Glomerular visceral epithelial cell (primary cell): ENCODE measurements around the gene CPSF4L.

Experiments used
- DNase-seq: peaks from one replicate; pipeline ENCODE4 v3.0.0-alpha.2; 2016; ENCODE audit errors: extremely low spot score

Gene CPSF4L

GRCh38 chr17:73232587-73233373, 28.9 kb downstream of the CPSF4L start:
- DNase-seq, result peak; percentile 43

DNA sequence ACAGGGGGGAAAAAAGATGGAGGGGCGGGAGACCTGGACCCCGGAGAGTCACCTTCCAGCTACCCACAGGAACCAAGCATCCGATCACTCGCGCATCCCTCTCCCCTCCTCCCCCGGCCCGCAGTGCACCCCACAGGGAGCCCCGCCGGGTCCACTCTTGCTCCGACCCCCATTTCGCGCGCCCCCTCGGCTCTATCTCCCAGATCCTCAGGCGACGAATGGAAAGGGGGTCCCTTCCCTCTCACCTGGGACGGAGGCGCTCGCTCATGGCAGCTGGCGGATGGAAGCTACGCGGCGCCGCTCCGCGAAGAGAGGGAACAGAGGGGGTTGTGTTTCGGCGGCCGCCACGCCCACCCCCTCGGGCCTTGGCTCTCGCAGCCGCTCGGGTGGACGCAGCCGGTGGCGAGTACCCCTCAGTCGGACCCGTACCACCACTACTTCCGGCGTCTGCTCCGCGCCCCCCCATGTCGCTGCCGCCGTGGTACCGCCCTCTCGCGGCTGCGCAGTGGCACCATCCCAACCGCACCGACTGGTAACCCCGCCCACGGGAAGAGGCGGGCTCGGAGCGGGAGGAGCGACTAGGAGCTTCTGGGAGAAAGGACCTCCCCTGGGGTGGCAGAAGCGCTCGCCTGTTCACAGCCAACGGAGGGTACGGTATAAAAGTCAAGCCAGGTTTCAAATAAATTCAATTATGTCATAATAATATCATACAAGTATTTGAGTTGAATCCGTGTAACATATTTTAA, 29.7 kb downstream of the CPSF4L start:
- peak; percentile 96 for DNase-seq

DNA sequence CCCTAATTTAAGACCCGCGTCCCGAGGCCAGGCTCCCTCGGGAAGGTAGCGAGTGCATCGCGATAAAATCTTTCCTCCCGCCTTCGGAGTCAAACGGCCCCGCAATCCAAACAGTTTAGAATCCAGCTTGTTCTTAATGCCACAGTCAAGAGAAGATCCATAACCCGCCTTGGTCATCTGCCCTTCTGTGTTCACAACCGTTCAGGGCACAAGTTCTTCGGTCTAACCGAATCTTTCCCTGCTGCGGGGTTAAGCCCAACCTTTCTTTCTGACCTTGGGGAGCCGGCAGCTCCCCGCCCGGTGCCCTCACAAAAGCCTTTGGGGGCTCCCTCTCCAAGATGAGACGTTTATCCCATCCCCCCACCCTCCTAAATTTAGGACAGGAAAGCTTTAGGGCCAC, 30.3 kb downstream of the CPSF4L start:
- DNase-seq, result peak; percentile 18

DNA sequence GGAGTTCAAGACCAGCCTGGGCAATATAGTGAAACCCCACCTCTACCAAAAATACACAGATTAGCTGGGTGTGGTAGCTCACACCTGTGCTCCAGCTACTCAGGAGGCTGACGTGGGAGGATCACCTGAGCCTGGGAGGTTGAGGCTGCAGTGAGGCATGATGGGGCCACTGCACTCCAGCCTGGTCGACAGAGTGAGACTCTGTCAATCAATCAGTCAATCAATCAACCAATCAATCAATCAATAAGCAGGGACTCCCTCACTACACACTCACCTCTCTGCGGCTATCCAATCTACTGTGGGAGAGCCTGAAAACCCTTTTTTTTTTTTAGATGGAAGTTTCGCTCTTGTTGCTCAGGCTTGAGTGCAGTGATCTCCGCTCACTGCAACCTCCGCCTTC, 31.6 kb downstream of the CPSF4L start:
- DNase-seq, result no peak

DNA sequence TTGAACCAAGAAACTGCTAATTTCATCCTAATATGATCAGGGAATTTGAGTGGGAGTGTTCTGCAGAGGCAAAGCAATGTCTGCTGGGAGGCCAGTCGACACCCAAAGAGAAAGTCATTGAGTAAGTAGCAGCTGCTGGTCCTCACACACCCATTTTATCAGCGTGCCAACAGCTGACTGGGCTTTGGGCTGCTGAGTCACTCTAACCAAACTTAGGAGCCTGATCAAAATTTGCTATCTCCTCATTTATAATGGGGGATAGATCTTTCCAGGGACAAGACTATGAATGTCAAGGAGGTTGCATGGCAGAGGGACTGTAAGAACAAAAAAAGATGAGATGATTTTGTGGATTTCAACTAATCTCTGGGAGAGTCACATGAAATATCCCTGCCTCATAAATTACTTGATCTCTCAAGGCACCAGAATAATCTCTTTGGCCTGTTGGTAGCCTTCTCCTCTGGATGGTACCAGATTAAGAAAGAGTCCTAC, 32.9 kb downstream of the CPSF4L start:
- DNase-seq, result peak; percentile 59

GRCh38 chr17:73227944-73228343, 33.7 kb downstream of the CPSF4L start:
- DNase-seq, result no peak

GRCh38 chr17:73227379-73227778, 34.3 kb downstream of the CPSF4L start:
- DNase-seq, result no peak

DNA sequence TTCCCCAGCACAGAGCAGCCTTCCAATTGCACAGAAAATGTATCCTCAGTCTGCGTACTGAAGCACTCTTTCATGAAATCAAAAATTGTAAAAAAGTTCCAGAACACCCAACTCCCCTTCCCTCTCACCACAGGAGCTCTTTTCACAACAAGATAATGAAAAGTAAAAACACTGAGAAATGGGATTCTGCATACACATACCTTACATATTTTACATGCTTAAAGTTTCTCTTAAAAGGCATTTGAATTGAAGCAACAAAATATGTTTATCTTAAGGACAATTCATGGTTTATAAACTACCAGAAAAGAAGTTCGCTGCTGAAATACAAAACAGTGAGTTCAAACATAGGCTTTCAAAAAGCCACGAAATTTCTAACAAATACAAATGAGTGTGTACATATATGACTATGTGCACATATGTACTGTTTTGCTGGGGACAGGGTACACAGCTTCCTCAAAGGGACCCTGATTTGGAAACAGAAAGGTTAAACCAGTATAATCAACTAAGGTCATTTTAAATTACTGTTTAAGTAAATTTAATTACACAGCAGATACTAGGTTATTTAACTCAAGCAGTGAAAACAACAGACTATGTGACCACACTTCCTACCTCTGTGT, 35.0 kb downstream of the CPSF4L start:
- no peak for DNase-seq

DNA sequence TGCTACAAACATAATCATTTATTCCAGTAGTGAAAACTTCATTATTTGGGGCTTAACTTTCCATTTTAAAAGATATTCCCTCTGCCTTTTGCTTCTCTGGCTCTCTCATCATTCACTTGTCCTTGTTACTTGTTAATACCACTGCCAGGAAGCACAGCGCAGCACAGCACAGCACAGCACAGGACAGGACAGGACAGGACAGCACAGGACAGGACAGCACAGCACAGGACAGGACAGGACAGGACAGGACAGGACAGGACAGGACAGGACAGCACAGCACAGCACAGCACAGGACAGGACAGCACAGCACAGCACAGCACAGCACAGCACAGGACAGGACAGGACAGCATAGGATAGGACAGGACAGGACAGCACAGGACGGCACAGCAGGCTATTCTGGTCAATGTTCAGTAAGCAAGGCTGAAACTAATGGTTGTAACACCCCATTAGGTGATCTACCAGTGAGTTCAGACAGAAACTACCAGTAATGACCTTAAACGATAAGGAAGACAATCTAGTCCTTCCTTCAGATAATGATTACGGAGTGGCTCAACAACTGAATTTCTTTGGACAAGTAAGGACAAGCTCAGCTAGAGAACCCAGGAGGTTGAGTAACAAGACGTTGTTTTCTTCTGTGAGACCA, 36.9 kb downstream of the CPSF4L start:
- no peak for DNase-seq

GRCh38 chr17:73224237-73224636, 37.4 kb downstream of the CPSF4L start:
- no peak for DNase-seq

DNA sequence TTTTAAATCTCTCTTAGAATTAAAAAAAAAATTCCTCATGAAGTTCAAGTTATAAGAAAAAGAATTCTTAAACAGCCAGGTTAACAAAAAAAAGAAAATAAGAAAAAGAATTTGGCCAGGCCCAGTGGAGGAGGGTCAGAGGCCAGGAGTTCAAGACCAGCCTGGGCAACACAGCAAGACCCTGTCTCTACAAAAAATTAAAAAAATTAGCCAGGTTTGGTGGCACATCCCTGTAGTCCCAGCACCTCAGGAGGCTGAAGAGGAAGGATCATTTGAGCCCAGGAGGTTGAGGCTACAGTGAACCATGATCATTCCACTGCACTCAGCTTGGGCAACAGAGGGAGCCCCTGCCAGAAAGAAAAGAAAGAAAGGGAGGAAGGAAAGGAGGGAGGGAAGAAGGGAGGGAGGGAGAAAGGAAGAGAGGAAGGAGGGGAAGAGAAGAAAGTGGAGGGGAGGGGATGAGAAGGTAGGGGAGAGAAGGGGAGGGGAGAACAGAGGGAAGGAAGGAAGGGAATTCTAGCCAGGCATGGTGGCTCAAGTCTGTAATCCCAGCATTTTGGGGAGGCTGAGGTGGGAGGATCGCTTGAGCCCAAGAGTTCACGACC, 38.0 kb downstream of the CPSF4L start:
- no peak for DNase-seq

DNA sequence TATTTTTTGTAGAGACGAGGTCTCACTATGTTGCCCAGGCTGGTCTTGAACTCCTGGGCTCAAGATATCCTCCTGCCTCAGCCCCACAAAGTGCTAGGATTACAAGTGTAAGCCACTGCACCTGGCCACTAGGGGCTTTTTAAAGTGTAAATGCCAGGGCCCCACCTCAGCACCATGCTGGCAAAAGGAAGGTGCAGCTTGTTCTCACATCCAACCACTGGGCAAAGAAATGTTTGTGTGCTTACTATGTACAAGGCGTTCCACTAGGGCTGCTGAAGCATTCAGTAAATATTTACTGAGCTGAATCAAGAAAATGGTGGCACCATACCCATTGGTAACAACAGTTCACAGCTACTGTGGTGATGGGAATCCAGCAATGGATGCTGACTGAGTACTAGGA, 46.2 kb downstream of the CPSF4L start:
- DNase-seq, result no peak

DNA sequence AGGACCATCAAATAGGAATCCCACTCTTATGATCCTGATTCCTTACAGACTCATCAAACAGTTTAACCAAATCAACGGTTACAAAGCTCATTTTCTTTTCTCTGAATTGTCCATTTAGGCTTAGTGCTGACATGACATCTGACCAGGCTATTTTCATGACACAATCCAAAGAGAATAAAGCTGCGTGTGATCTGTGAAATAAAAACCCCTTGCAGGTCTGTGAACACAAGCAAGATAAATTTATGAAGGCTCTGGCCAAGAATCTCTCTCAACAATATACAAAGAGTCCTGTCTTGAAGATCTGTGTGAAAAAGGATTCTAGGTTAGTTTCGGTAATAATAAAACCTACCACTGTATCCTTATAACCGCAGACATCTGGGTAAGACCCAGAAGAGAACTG, 46.8 kb downstream of the CPSF4L start:
- DNase-seq, result no peak

GRCh38 chr17:73214008-73214407, 47.7 kb downstream of the CPSF4L start:
- no peak for DNase-seq

GRCh38 chr17:73211745-73212144, 49.9 kb downstream of the CPSF4L start:
- DNase-seq, result no peak

DNA sequence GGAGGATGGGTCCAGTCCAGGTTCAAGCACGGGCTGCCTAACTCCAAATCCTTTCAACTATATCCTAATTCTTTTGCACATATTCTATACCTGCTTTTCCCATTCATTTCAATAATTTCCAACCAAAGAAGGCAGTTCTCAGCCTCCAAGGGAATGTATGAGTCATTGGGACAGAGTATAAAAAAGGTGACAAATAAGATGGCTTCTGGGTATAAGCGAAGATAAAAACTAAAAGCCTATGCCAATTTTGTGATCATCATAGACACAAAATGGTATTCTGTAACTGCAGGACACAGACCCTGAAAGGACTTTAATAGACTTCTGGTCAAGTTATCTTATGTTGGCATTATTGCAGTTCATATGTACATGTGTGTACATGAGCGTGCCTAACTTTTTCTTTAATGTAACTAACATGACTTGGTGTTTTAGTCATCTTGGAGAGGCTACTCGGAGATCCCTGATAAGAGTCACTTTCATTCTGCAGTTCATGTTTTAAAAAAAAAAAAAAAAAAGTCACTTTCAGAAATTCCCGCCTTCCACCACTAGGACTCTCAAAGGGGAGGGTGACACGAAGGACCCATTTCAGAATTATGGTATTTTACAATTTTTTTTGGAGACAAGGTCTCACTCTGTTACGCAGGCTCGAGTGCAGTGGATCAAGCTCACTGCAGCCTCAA, 51.5 kb downstream of the CPSF4L start:
- DNase-seq, result peak; percentile 11

DNA sequence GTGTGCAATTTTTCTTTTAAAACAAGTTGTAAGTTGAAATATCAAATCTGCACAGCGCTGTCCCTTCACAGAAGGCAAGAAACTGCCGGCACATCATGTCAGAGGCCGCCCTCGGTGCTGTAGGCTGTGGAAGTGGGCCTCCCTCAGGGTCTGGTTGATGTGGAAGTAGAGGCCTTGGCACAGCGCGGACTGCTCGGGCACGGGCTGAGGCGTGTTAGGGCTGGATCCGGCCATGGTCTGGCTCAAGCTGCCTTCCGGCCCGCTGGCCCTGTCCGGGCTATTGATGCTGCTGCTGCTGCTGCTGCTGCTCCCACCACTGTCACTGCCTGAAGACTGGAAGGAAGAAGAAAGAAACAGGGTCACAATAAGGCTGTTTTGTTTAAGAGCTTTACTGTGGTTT, 52.2 kb downstream of the CPSF4L start:
- DNase-seq, result no peak

DNA sequence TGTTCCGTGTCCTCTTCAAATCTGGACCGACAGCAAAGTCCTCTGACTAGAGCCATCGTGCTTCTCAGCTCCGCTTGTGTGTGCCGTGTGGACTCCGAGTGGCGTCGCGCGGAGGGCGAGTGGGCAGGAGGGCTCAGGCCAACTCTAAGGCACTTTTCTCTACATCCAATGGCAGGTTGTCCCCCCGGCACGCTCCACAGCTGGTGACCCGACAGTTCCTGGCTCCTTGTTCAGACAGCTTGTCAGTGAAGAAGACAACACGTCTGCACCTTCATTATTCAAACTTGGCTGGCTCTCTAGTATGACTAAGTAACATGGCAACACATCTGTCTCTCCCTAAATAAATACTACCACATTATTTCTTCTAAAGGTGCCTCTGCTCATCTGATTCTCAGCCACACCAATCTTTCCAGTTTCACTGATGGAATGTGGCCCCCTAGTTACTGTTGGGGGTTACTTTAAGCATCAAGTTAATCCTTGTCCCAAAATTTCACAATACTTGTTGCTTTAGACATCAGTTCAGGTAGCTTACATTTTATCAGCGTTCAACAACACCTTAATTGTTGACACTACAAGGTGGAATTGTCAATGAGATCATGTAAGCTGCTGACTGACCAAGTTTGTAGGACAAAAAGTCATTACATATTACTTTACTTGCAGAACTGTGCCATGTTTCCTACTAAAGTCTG, 53.4 kb downstream of the CPSF4L start:
- DNase-seq, result no peak

- no peak for DNase-seq
These were observed 56.2 kb downstream of the CPSF4L start for GRCh38 chr17:73205459-73205961.

DNA sequence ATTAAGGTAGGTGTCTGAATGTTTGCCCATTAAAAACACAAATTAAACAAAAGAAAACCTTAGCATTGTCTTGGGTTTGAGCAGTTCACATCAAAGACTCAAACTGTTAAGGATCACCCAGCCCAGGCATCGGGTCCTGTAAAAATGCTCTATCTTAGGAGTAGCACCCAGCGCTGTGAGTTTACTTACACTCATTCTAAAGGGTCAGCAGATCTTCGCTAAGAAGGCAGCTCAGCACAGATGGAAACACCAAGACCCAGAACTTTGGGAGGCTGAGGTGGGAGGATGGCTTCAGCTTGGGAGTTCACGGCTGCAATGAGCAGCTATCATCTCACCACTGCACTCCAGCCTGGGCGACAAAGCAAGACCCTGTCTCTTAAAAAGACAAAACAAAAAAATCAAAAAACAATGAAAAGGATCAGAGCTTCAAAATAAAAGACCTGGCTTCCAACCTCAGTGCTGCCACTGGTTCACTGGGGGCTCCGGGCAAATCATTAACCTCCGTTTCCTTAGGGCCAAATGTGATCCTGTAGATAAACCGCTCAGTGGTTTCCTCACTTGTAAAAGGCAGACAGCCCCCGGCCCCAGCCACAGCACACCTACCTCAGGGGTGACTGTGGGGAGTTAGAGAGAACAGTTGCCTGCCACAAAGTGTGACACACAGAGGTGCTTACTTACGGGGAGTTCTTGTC, 57.7 kb downstream of the CPSF4L start:
- DNase-seq, result no peak
